ENCODE measurements around the gene CKB.

Gene CKB

DNA sequence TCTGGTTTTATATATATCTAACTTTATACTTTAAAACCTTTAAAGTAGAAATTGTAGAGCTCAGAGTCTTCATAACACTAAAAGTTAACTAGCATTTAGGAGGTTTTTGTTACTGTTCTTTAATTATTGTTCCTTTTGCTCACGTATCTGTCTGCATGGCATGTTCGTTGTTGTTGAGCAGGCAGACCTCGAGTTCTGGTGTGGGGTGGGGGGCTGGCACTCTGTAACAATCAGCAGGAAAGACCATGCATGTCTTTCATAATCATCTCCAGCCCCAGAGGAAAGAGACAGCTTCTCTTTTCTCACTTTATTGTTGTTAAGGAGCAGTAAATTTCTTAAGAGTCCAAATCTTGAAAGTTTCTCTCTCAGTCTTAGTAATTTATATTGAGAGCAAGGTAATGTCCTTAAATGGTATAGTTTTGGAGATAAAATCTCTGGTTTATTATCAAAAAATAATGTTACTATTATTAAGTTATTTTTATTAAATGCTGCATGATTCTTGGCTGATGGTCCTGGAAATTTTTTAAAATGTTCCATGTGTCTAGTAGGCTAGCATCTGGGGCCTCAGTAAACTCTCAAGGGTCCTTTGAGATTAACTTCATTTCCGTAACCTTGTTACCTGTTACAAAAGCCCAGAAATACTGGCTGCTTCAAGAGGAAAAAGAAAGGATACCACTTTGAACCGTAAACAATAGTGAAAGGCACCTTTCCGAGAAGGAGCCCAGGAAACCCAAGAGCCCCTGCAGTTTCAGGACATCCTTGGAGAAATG is 30.3 kb downstream of the CKB start:
- no peak for DNase-seq (ENCODE audit: low spot score)
- in situ Hi-C loops (cut with MboI; ENCODE audit: low pct_unique_long_range_greater_than_20kb, low sequenced_read_pairs, unreplicated experiment): no loop called here
- TF ChIP-seq, protein P1, sequence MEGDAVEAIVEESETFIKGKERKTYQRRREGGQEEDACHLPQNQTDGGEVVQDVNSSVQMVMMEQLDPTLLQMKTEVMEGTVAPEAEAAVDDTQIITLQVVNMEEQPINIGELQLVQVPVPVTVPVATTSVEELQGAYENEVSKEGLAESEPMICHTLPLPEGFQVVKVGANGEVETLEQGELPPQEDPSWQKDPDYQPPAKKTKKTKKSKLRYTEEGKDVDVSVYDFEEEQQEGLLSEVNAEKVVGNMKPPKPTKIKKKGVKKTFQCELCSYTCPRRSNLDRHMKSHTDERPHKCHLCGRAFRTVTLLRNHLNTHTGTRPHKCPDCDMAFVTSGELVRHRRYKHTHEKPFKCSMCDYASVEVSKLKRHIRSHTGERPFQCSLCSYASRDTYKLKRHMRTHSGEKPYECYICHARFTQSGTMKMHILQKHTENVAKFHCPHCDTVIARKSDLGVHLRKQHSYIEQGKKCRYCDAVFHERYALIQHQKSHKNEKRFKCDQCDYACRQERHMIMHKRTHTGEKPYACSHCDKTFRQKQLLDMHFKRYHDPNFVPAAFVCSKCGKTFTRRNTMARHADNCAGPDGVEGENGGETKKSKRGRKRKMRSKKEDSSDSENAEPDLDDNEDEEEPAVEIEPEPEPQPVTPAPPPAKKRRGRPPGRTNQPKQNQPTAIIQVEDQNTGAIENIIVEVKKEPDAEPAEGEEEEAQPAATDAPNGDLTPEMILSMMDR (IDR thresholded peaks at IDR 0.05; ENCODE audit: extremely low read depth, insufficient read depth, missing control alignments): no peak

DNA sequence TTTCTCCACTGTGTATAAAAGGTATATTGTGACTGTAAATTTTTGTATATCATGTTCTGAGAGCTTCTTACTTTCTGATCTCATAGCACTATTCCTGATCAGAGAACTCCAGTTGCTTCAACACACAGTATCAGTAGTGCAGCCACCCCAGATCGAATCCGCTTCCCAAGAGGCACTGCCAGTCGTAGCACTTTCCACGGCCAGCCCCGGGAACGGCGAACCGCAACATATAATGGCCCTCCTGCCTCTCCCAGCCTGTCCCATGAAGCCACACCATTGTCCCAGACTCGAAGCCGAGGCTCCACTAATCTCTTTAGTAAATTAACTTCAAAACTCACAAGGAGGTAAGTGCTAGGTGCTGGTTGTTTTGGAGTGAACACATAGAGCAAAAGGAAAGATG is 30.9 kb downstream of the CKB start:
- in situ Hi-C loops (cut with MboI; ENCODE audit: low pct_unique_long_range_greater_than_20kb, low sequenced_read_pairs, unreplicated experiment): no loop called here
- TF ChIP-seq, protein P1 (IDR thresholded peaks at IDR 0.05; ENCODE audit: extremely low read depth, insufficient read depth, missing control alignments): no peak
- no peak for DNase-seq (ENCODE audit: low spot score)

DNA sequence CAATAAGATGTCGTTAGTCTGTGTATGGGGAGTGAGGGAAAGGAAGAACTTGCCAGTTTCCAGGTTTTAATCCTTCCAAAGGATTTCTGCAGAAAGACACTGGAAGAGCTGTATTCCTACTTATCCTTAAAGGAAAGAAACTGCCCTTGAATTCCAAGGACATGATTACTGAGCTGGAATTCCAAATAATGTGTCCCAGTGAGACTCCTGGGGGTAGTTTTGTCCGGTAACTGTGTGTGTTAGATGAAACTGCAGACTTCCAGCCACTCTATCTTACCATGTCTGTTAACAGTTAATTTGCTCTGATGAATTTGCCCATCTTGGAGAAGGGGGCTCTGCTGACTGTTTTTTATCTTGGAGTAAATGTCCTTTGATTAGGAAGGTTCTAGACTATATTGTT is 33.0 kb downstream of the CKB start:
- DNase-seq (ENCODE audit: low spot score): no peak
- in situ Hi-C loops (cut with MboI; ENCODE audit: low pct_unique_long_range_greater_than_20kb, low sequenced_read_pairs, unreplicated experiment): no loop called here
- TF ChIP-seq, protein P1 (IDR thresholded peaks at IDR 0.05; ENCODE audit: extremely low read depth, insufficient read depth, missing control alignments): no peak

DNA sequence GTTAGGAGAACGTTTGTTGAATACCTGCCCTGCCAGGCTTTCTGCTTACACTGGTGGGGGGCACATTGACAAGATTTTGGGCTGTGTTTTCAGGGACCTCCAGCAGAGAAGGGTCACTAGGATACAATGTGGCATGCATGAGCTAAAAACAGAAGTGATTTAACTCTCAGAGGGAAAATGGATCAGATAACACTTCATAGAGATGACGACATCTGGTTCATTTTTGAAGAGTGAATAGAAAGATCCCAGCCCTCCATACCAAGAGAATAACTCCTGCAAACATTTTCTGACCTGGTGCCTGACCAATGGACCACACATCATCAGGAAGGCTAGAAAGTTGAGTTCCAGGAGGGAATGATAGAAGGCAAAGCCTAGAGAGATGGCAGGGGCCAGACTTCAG is 33.7 kb downstream of the CKB start:
- TF ChIP-seq, protein P1 (IDR thresholded peaks at IDR 0.05; ENCODE audit: extremely low read depth, insufficient read depth, missing control alignments): no peak
- DNase-seq (ENCODE audit: low spot score): no peak
- in situ Hi-C loops (cut with MboI; ENCODE audit: low pct_unique_long_range_greater_than_20kb, low sequenced_read_pairs, unreplicated experiment): no loop called here

DNA sequence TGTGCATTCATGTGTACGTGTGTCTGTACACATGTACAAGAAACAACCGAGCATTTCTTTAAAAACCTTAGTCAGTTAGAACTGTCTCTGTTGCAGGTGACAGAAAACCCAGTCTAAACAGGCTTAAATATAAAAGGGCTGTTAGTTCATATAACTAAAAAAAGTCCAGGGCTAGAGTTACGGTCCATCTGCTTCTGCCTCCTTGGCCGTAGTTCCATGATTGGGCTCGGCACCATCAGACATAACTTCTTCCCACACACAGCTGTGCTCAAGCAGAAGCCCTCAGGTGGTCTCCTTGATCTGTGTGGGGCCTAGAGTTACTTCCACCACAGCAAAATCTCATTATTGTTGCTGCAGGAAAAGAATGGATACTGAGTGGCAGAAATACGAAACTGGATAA is 34.6 kb downstream of the CKB start:
- in situ Hi-C loops (cut with MboI; ENCODE audit: low pct_unique_long_range_greater_than_20kb, low sequenced_read_pairs, unreplicated experiment): no loop called here
- TF ChIP-seq, protein P1 (IDR thresholded peaks at IDR 0.05; ENCODE audit: extremely low read depth, insufficient read depth, missing control alignments): no peak
- no peak for DNase-seq (ENCODE audit: low spot score)

DNA sequence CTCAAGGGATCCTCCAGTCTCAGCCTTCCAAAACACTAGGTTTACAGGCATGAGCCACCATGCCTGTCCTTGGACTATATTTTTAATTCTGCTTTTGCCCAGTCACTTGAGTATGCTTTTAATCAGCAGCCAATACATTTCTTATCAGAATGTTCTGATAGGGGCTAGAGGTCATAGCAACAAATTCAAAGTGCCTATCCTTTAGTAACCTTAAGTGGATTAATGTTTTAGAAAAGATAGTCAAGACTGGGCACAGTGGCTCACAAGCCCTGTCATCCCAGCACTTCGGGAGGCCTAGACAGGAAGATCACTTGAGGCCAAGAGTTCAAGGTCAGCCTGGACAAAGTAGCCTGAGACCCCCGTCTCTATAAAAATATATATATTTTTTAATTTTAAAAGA is 37.1 kb downstream of the CKB start:
- in situ Hi-C loops (cut with MboI; ENCODE audit: low pct_unique_long_range_greater_than_20kb, low sequenced_read_pairs, unreplicated experiment): no loop called here
- no peak for DNase-seq (ENCODE audit: low spot score)
- TF ChIP-seq, protein P1 (IDR thresholded peaks at IDR 0.05; ENCODE audit: extremely low read depth, insufficient read depth, missing control alignments): no peak

All from GM13977 (cell line).